Kidney capillary endothelial cell (primary cell): ENCODE results near the gene PIK3C2A.

Experiments used
- DNase-seq: peaks from one replicate; pipeline ENCODE4 v3.0.0-alpha.2; 2018; ENCODE audit warnings: low spot score

PIK3C2A gene

DNA sequence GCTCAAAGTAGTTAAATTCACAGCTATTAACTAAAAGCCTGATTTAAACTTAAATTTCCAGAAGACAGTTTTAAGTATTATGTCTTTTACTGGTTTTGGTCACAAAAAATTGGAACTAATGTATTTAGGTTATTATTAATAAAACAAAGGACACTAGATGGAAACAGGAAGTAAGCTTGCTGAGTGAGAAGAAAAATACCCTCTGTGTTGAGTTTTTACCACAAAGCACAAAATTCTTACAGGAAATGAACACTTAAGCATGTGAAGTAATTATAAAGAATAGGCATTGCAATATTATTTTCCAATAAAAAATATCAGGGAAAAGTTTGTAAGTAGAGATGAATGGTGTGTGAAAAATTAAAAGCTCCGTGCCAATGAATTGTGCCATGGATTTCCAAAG is 46.3 kb downstream of the PIK3C2A start:
- peak; percentile 31 for DNase-seq

DNA sequence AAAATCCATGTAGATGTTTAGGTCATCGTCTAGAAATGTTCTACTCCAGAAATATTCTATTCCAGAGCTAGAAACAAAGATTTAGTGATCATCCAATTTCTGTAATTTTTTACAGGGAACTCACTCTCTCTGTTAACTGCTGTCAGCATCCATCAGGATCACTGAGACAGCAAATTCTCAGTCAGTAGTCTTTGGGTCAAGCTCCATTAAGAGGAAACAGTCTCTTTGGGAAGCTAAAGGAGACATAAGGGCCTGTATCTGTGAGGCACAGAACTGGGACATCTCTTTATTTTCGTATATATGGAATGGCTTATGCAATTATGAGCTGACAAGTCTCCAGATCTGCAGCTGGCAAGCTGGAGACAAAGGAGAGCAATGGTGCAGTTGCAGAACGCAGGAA is 48.3 kb downstream of the PIK3C2A start:
- DNase-seq, result no peak
